Activated CD8-positive, alpha-beta memory T cell treated with anti-CD3 and anti-CD28 coated beads for 24 hours (primary cell): ENCODE results near the gene ACOT4.
A peak's percentile ranks its signal among the peaks of the same experiment; 100 is the strongest.
"Not testable (repeated sequence)": the region's sequence is repeated elsewhere in the genome, so short reads cannot be mapped to it uniquely, and the experiment has no call there.

Experiments used
- DNase-seq: peaks from one replicate; pipeline ENCODE4 v3.0.0-alpha.2; 2020

Gene ACOT4

GRCh38 chr14:73634011-73634833 lies 42.5 kb downstream of the ACOT4 start:
- no peak for DNase-seq

GRCh38 chr14:73636355-73636754 lies 44.7 kb downstream of the ACOT4 start:
- not testable (repeated sequence) for DNase-seq

GRCh38 chr14:73637830-73638229 lies 46.2 kb downstream of the ACOT4 start:
- no peak for DNase-seq

- DNase-seq: no peak
These were observed 49.2 kb downstream of the ACOT4 start for GRCh38 chr14:73640796-73641365.

GRCh38 chr14:73644531-73645247 lies 53.0 kb downstream of the ACOT4 start, which contains the start of gene DNAL1:
DNAL1 (plus strand) TSS chr14:73644986; CDS start chr14:73645040, 54 bp downstream.
- peak; percentile 94 for DNase-seq

GRCh38 chr14:73645248-73645610 lies 53.6 kb downstream of the ACOT4 start:
- no peak for DNase-seq
